Hair follicle dermal papilla cell (primary cell): ENCODE data around the gene EIF2B4. TPM values are rescaled to one million over a fixed set of nuclear protein-coding genes. Genes with fewer than 3 reads are reported as not detected.

Source experiments
- total RNA-seq: library from RNA; depleted of rRNA; stranded (reverse); fragments of >200 nt; gene quantifications from 2 replicates; pipeline ENCODE4 v1.2.3, GENCODE V29; 2012

EIF2B4 gene
- total RNA-seq = 27.8 and 29.9 TPM in 2 replicates

DNA sequence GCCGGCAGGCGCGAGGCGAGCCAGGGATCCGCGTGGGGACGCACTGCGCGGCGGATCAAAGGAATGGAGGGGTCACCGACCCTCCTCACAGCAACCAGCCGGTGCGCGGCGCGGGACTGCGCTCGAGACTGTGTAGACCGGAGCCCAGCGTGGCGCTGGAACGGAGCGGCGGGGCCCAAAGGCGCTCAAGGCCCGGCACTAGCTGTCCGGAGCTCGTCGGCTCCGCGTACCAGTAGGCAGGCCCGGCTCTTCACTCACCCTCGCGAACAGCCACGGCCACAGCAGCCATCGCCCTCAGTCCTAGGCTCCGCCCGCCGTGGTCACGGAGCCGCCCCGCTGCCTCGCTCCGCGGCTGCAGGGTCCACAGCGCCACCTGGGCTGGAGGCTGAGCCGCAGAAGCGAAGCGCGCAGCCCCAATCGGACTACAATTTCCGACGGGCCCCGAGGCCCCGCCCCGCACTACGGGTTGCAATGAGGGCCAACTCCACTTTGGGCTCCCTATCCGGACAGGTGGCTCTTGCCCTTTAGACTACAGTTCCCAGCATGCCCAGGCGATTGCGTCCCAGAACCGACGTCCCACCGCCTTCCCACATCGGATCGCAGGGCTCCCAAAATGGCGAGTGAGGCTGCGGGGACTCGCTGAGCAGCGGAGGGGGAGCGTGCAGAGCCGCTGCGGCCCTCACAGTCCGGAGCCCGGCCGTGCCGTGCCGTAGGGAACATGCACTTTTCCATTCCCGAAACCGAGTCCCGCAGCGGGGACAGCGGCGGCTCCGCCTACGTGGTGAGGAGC, at the start of gene EIF2B4, which contains the start of gene SNX17:
TSS of gene EIF2B4 (minus strand) at position 313 of the 790 bp plus-strand sequence. CDS start at position 289, 24 bp downstream.
TSS of gene SNX17 (plus strand) at position 591 of the 790 bp plus-strand sequence. CDS start at position 719, 128 bp downstream.

GRCh38 chr2:27409321-27410073, 39.4 kb upstream of the EIF2B4 start, which contains the start of gene PPM1G:
TSS of gene PPM1G (minus strand) at chr2:27409591. CDS start at chr2:27409422, 169 bp downstream.

GRCh38 chr2:27380626-27381545, 10.7 kb upstream of the EIF2B4 start, which contains the start of gene ZNF513:
TSS of gene ZNF513 (minus strand) at chr2:27380734. CDS start at chr2:27380526, 208 bp downstream.

DNA sequence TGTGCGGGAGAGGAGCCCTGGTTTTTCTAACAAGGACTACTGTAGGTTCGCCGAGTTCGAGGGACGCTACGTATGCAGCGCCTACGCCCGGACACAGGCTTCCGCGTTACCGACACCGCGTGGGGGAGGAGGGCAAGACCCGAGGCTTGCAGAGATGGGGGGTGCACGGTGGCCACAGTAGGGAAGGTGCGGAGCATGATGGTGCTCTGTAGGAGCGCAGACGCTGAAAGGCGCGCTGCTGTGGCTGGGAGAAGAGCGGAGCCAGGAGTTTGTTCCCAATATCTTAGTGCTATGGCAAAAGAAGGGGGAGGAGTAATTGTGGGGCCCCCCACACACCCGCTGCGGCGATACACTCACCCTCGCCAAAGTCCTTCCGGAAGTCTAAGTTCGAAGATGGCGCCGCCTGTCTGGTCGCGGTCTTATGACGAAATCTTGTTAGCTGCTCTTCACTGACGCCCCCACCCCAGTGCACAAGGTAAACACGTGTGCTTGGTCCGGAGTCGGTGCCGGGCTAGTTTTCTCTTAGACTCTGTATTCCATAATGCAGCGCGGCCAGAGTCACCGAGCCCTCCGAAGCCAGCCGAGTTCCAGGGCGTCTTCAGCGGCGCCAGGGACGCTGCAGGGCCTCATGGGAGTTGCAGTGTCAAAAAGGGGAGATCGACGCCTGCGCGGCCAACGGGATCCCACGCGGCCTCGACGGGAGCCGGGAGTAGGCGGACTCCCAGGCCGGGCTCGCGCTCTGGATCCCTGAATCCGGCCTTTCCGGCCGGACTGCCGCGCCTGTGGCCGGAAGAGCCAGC, 13.6 kb downstream of the EIF2B4 start, which contains the start of gene GTF3C2:
TSS of gene GTF3C2 (minus strand) at position 383 of the 800 bp plus-strand sequence. CDS start 13,210 bp downstream, outside the sequence.

GRCh38 chr2:27322766-27323595, 47.2 kb downstream of the EIF2B4 start, which contains the start of gene MPV17:
TSS of gene MPV17 (minus strand) at chr2:27323097. CDS start at chr2:27322517, 580 bp downstream.

Other genes starting within 250 kb of the EIF2B4 start
- 0.24 TPM in 1 of 2 replicates, not detected in the other for gene ABHD1, start 246.5 kb downstream of the EIF2B4 start, total RNA-seq
- gene PREB, start 235.7 kb downstream of the EIF2B4 start, total RNA-seq = 43.2 and 45.2 TPM in 2 replicates
- gene PRR30, start 230.9 kb downstream of the EIF2B4 start, total RNA-seq = not detected in 2 replicates
- gene TCF23, start 221.3 kb downstream of the EIF2B4 start, total RNA-seq = not detected in 2 replicates
- 153 TPM in 2 replicates for gene ATRAID, start 158.3 kb downstream of the EIF2B4 start, total RNA-seq
- 17.0 and 19.8 TPM in 2 replicates for gene SLC5A6, start 158.1 kb downstream of the EIF2B4 start, total RNA-seq
- 33.2 and 44.8 TPM in 2 replicates for gene CAD, start 153.0 kb downstream of the EIF2B4 start, total RNA-seq
- gene SLC30A3, start 107.3 kb downstream of the EIF2B4 start, total RNA-seq = not detected in 2 replicates
- not detected in 2 replicates for gene DNAJC5G, start 94.9 kb downstream of the EIF2B4 start, total RNA-seq
- gene TRIM54, start 87.9 kb downstream of the EIF2B4 start, total RNA-seq = not detected in 2 replicates
- 0.81 and 0.85 TPM in 2 replicates for gene UCN, start 61.9 kb downstream of the EIF2B4 start, total RNA-seq
- 75.6 and 80.8 TPM in 2 replicates for gene MPV17, start 47.2 kb downstream of the EIF2B4 start, total RNA-seq
- gene GTF3C2, start 13.6 kb downstream of the EIF2B4 start, total RNA-seq = 29.7 and 32.4 TPM in 2 replicates
- 161 and 169 TPM in 2 replicates for gene SNX17, start 278 bp upstream of the EIF2B4 start, total RNA-seq
- 11.8 and 14.1 TPM in 2 replicates for gene ZNF513, start 10.4 kb upstream of the EIF2B4 start, total RNA-seq
- 47.4 and 47.6 TPM in 2 replicates for gene PPM1G, start 39.3 kb upstream of the EIF2B4 start, total RNA-seq
- 119 and 130 TPM in 2 replicates for gene NRBP1, start 58.3 kb upstream of the EIF2B4 start, total RNA-seq
- 0.32 TPM in 1 of 2 replicates, not detected in the other for gene KRTCAP3, start 72.0 kb upstream of the EIF2B4 start, total RNA-seq
- gene IFT172, start 119.4 kb upstream of the EIF2B4 start, total RNA-seq = 21.6 and 32.0 TPM in 2 replicates
- 13.1 and 17.1 TPM in 2 replicates for gene FNDC4, start 124.9 kb upstream of the EIF2B4 start, total RNA-seq
- 0.32 and 0.36 TPM in 2 replicates for gene GCKR, start 126.5 kb upstream of the EIF2B4 start, total RNA-seq
- 34.4 and 38.7 TPM in 2 replicates for gene ZNF512, start 212.7 kb upstream of the EIF2B4 start, total RNA-seq